ENCODE data around the gene ITGBL1.

DNA sequence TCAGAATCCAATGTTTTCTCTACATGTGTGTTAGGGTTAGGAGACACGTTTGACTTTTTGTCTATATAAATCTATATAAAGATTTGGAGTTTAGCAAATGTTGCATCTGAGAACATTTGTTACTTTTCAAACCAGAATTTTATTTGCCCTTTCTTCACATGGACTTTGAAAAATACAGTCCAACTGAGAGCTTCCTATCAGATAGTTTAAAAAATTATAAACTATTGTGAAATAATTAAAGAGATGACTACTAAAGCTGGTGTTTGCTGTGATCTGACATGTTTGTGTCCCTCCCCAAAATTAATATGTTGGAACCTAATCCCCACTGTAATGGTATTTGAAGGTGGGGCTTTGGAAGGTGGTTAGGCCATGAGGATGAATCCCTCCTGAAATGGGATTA, 297.1 kb downstream of the ITGBL1 start:
- TF ChIP-seq, protein P1, sequence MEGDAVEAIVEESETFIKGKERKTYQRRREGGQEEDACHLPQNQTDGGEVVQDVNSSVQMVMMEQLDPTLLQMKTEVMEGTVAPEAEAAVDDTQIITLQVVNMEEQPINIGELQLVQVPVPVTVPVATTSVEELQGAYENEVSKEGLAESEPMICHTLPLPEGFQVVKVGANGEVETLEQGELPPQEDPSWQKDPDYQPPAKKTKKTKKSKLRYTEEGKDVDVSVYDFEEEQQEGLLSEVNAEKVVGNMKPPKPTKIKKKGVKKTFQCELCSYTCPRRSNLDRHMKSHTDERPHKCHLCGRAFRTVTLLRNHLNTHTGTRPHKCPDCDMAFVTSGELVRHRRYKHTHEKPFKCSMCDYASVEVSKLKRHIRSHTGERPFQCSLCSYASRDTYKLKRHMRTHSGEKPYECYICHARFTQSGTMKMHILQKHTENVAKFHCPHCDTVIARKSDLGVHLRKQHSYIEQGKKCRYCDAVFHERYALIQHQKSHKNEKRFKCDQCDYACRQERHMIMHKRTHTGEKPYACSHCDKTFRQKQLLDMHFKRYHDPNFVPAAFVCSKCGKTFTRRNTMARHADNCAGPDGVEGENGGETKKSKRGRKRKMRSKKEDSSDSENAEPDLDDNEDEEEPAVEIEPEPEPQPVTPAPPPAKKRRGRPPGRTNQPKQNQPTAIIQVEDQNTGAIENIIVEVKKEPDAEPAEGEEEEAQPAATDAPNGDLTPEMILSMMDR (IDR thresholded peaks at IDR 0.05): no peak
- no peak for TF ChIP-seq POLR2A (IDR thresholded peaks at IDR 0.05)

Measured in testis (tissue), 2 donors.